Measurements from ENCODE around the gene JMJD4. TPM values are rescaled to one million over a fixed set of nuclear protein-coding genes. Genes with fewer than 3 reads are reported as not detected.

JMJD4 gene
- total and polyA plus RNA-seq, 2 of the 4 experiments (the other 2 are of a cell fraction): 24.6 to 28.5 TPM

GRCh38 chr1:227780101-227781044 lies 45.3 kb upstream of the JMJD4 start (continued):
- TF ChIP-seq CHD1 (IDR thresholded peaks at IDR 0.05; ENCODE audit: low read depth, low read length) (no peak), NFE2L2 (IDR thresholded peaks at IDR 0.05; ENCODE audit: low read depth, low read length) (no peak)

GRCh38 chr1:227779685-227780084 lies 44.6 kb upstream of the JMJD4 start:
- no peak overlapping the region for H2BK5ac ChIP-seq (ENCODE audit: low read depth, low read length, poor library complexity, severe bottlenecking)
- H2BK15ac ChIP-seq (ENCODE audit: low read depth, low read length): no peak overlapping the region
- no peaks in the 10 kb centered on the region for H3K9me3 ChIP-seq (ENCODE audit: control insufficient read depth, insufficient read depth, low read length)
- H3K36me3 ChIP-seq (ENCODE audit: control insufficient read depth, insufficient read depth, low read length): peaks cover 12% of the 10 kb centered on the region
- no peak overlapping the region for H2AFZ ChIP-seq (replicated peaks; ENCODE audit: low read length, poor library complexity)
- in situ Hi-C loops (cut with MboI; ENCODE audit: low sequenced_read_pairs) (no loop called here), dilution Hi-C loops (cut with HindIII; ENCODE audit: low sequenced_read_pairs, unreplicated experiment) (no loop called here), intact Hi-C loops (cut with micrococcal nuclease) (no loop called here)
- no peak overlapping the region for H3K4me3 ChIP-seq (ENCODE audit: insufficient read depth, low read depth, low read length)
- ChIA-PET POLR2A (ENCODE audit: unreplicated experiment) (no interaction called here), CTCF (no interaction called here)
- peaks cover 15% of the 10 kb centered on the region for H3K9me1 ChIP-seq (ENCODE audit: insufficient read depth, low read length)
- no peak overlapping the region for H3K9ac ChIP-seq (ENCODE audit: low read depth, low read length)
- no peak overlapping the region for H2AK9ac ChIP-seq (replicated peaks; ENCODE audit: low read depth, low read length, poor library complexity)
- H3K23ac ChIP-seq (ENCODE audit: low read depth, low read length): no peak overlapping the region
- H3K27ac ChIP-seq (ENCODE audit: insufficient read depth, low read length): no peak overlapping the region
- H3K18ac ChIP-seq (ENCODE audit: low read depth, low read length): no peak overlapping the region
- no peak overlapping the region for H2AK5ac ChIP-seq (ENCODE audit: low read depth, low read length)
- BruUV-seq (replicated peaks): no TSS peak
- ATAC-seq (ENCODE audit: low read depth) (no peak), DNase-seq (no peak)
- no peak overlapping the region for H4K5ac ChIP-seq (ENCODE audit: low read depth, low read length)
- no peak overlapping the region for H4K8ac ChIP-seq (ENCODE audit: low read depth in 2 of 2, low read length in 2 of 2)
- WGBS, 2 experiments (ENCODE audit: extremely low coverage in 2 of 2, insufficient read length in 1 of 2): 100% methylated on average over 1 of the region's 7 CpGs; no CpG with 5 or more reads in 1 of the 2 experiments
- no peak overlapping the region for H4K91ac ChIP-seq (ENCODE audit: insufficient read depth, low read depth, low read length)
- H3K4me1 ChIP-seq (ENCODE audit: control insufficient read depth, insufficient read depth, low read length): peaks cover 14% of the 10 kb centered on the region
- no peak overlapping the region for H2BK20ac ChIP-seq (ENCODE audit: low read depth, low read length)
- H3K79me1 ChIP-seq (ENCODE audit: low read depth in 1 of 2, low read length in 2 of 2): peaks cover 0 to 4% of the 10 kb centered on the region in 2 experiments; a peak in 1 of 4 replicates
- no peak overlapping the region for H3K4ac ChIP-seq (ENCODE audit: low read depth, low read length)
- no peak overlapping the region for H3K4me2 ChIP-seq (ENCODE audit: low read depth, low read length)
- H3K27me3 ChIP-seq (ENCODE audit: control insufficient read depth, insufficient read depth, low read length): no peaks in the 10 kb centered on the region
- H4K20me1 ChIP-seq (ENCODE audit: insufficient read depth, low read length): peaks cover 9% of the 10 kb centered on the region; the same call in 1 of the 2 replicates
- no peak overlapping the region for H2BK120ac ChIP-seq (ENCODE audit: low read depth, low read length)
- H3K14ac ChIP-seq (replicated peaks; ENCODE audit: low read depth, low read length): no peak overlapping the region
- no peak overlapping the region for H3K56ac ChIP-seq (ENCODE audit: extremely low read depth, insufficient read depth, low read length)
- no peak for TF ChIP-seq RAD21 (IDR thresholded peaks at IDR 0.05; ENCODE audit: low read length)
- no peak for TF ChIP-seq CTCF (conservative IDR thresholded peaks at IDR 0.05; ENCODE audit: low read depth, low read length)
- TF ChIP-seq RCOR1 (IDR thresholded peaks at IDR 0.05; ENCODE audit: insufficient replicate concordance, low read length): no peak
- no peak for TF ChIP-seq FOS (IDR thresholded peaks at IDR 0.05; ENCODE audit: low read depth, low read length)
- no peak for TF ChIP-seq SMC3 (IDR thresholded peaks at IDR 0.05; ENCODE audit: low read depth, low read length)
- no peak for TF ChIP-seq NFE2L2 (IDR thresholded peaks at IDR 0.05; ENCODE audit: low read depth, low read length)
- TF ChIP-seq MXI1 (IDR thresholded peaks at IDR 0.05; ENCODE audit: borderline replicate concordance, low read depth, low read length): no peak
- TF ChIP-seq USF2 (IDR thresholded peaks at IDR 0.05; ENCODE audit: low read depth, low read length): no peak
- no peak for TF ChIP-seq CHD1 (IDR thresholded peaks at IDR 0.05; ENCODE audit: low read depth, low read length)
- no peak for TF ChIP-seq POLR2A (IDR thresholded peaks at IDR 0.05; ENCODE audit: low read depth, low read length)
- TF ChIP-seq ELK1 (IDR thresholded peaks at IDR 0.05; ENCODE audit: borderline replicate concordance, low read depth, low read length): no peak
- no peak for TF ChIP-seq MAFK (IDR thresholded peaks at IDR 0.05; ENCODE audit: low read depth, low read length)
